ENCODE data around the gene BASP1.
A peak's percentile ranks its signal among the peaks of the same experiment; 100 is the strongest.

The BASP1 gene

DNA sequence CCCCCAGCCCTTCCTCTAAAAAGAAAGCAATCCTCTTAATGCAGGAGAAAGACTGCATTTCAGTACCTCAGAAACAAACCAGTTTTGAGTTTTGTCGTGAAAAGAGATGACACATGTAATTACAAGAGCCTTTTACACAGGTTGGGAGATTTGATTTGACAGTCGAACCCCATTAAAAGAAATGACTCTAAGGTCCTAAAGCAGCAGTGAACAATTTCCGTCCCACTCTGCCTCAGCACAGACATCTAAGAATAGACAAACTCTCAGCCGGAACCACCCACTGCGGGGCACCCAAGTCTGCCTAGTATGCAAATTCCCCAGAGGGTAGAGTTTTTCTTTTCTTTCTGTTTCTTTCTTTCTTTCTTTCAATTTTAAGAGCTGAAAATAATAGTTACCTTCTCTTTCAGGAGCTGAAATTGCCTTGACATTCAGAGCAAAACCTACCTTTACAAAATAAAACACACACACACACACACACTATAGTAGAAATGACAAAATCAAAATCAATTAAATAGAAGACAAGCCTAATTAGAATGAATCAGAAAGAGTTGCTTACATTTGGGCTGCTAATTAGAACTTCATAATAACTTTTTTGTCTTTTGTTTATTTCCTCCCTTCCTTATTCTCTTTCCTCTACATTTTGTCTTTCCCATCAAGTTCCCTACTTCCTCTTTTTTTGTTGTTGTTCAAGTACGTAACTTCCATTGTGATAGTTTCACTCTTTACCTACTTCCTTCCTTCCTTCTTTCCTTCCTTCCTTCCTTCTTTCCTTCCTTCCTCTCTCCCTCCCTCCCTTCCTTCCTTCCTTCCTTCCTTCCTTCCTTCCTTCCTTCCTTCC, 65.1 kb downstream of the BASP1 start:
- no peak for TF ChIP-seq ZNF8 (CRISPR knock-in tag; IDR thresholded peaks at IDR 0.05)
- no peak for TF ChIP-seq GLIS3 (CRISPR knock-in tag; IDR thresholded peaks at IDR 0.05)
- TF ChIP-seq, protein P1, sequence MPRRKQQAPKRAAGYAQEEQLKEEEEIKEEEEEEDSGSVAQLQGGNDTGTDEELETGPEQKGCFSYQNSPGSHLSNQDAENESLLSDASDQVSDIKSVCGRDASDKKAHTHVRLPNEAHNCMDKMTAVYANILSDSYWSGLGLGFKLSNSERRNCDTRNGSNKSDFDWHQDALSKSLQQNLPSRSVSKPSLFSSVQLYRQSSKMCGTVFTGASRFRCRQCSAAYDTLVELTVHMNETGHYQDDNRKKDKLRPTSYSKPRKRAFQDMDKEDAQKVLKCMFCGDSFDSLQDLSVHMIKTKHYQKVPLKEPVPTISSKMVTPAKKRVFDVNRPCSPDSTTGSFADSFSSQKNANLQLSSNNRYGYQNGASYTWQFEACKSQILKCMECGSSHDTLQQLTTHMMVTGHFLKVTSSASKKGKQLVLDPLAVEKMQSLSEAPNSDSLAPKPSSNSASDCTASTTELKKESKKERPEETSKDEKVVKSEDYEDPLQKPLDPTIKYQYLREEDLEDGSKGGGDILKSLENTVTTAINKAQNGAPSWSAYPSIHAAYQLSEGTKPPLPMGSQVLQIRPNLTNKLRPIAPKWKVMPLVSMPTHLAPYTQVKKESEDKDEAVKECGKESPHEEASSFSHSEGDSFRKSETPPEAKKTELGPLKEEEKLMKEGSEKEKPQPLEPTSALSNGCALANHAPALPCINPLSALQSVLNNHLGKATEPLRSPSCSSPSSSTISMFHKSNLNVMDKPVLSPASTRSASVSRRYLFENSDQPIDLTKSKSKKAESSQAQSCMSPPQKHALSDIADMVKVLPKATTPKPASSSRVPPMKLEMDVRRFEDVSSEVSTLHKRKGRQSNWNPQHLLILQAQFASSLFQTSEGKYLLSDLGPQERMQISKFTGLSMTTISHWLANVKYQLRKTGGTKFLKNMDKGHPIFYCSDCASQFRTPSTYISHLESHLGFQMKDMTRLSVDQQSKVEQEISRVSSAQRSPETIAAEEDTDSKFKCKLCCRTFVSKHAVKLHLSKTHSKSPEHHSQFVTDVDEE (CRISPR knock-in tag; IDR thresholded peaks at IDR 0.05): no peak
- no peak for TF ChIP-seq TOX (CRISPR knock-in tag; IDR thresholded peaks at IDR 0.05; ENCODE audit: borderline replicate concordance)
- TF ChIP-seq, protein P2, sequence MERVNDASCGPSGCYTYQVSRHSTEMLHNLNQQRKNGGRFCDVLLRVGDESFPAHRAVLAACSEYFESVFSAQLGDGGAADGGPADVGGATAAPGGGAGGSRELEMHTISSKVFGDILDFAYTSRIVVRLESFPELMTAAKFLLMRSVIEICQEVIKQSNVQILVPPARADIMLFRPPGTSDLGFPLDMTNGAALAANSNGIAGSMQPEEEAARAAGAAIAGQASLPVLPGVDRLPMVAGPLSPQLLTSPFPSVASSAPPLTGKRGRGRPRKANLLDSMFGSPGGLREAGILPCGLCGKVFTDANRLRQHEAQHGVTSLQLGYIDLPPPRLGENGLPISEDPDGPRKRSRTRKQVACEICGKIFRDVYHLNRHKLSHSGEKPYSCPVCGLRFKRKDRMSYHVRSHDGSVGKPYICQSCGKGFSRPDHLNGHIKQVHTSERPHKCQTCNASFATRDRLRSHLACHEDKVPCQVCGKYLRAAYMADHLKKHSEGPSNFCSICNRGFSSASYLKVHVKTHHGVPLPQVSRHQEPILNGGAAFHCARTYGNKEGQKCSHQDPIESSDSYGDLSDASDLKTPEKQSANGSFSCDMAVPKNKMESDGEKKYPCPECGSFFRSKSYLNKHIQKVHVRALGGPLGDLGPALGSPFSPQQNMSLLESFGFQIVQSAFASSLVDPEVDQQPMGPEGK (CRISPR knock-in tag; IDR thresholded peaks at IDR 0.05; ENCODE audit: borderline replicate concordance): no peak
- TF ChIP-seq CSDC2 (CRISPR knock-in tag; IDR thresholded peaks at IDR 0.05): no peak
- TF ChIP-seq ISL1 (CRISPR knock-in tag; IDR thresholded peaks at IDR 0.05): no peak
- ATAC-seq: 0 out of 3 replicates have a peak, but pooled peaks have one; percentile 20

DNA sequence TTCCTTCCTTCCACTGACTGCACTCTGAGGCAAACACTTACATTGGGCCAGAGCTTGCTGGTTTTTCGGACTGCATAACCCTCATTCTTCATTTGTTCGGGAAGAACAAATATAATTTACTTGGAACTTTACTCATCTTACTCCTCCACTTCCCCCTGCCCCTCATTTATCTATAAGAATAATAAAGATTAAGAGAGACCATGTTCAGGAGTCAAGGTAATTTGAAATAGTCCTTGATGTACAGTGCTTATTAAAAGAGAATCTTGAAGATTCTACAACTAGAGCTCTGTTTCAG, 65.6 kb downstream of the BASP1 start:
- no peak for ATAC-seq
- TF ChIP-seq BACH2 (CRISPR knock-in tag; IDR thresholded peaks at IDR 0.05; ENCODE audit: borderline replicate concordance) (no peak), GLIS3 (CRISPR knock-in tag; IDR thresholded peaks at IDR 0.05) (no peak), CSDC2 (CRISPR knock-in tag; IDR thresholded peaks at IDR 0.05) (no peak), PPARA (CRISPR knock-in tag; IDR thresholded peaks at IDR 0.05; ENCODE audit: borderline replicate concordance) (no peak), TOX (CRISPR knock-in tag; IDR thresholded peaks at IDR 0.05; ENCODE audit: borderline replicate concordance) (no peak), RARB (CRISPR knock-in tag; IDR thresholded peaks at IDR 0.05) (no peak), ZFP3 (CRISPR knock-in tag; IDR thresholded peaks at IDR 0.05) (no peak)
- TF ChIP-seq, protein P3, sequence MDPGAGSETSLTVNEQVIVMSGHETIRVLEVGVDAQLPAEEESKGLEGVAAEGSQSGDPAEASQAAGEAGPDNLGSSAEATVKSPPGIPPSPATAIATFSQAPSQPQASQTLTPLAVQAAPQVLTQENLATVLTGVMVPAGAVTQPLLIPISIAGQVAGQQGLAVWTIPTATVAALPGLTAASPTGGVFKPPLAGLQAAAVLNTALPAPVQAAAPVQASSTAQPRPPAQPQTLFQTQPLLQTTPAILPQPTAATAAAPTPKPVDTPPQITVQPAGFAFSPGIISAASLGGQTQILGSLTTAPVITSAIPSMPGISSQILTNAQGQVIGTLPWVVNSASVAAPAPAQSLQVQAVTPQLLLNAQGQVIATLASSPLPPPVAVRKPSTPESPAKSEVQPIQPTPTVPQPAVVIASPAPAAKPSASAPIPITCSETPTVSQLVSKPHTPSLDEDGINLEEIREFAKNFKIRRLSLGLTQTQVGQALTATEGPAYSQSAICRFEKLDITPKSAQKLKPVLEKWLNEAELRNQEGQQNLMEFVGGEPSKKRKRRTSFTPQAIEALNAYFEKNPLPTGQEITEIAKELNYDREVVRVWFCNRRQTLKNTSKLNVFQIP (CRISPR knock-in tag; IDR thresholded peaks at IDR 0.05; ENCODE audit: borderline replicate concordance, low read depth): no peak
- TF ChIP-seq, protein P2 (CRISPR knock-in tag; IDR thresholded peaks at IDR 0.05; ENCODE audit: borderline replicate concordance): no peak

DNA sequence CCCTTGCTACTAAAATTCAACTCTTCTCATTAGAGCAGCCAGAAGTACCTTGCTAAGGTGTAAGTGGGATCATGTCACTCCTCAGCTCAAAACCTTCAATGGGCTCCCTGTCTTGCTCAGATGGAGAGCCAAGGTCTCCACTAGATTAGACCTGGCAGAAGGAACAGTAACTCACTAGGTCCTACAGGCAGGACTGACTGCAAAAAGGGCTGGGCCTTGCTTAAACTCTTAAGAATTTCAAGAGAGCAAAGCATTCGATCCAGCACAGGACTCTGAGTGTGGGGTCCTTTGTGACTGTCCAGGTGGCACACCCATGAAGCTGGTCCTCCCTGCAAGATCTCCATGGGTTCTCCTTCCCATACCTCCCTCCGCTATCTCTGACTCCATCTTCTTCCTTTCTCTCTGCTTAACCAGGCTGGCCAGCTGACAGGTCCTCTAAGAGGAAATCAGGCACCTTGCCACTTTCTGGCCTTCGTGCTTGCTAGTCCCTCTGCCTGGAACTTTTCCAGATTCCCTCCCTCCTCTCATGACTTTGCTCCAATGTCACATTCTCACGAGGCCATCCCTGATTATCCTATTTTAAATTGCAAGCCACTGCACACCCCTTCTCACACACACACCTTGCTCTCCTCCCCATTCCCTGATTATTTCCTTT, 70.2 kb downstream of the BASP1 start:
- TF ChIP-seq RARB (CRISPR knock-in tag; IDR thresholded peaks at IDR 0.05) (no peak), ZNF8 (CRISPR knock-in tag; IDR thresholded peaks at IDR 0.05) (no peak), ZC3H10 (CRISPR knock-in tag; IDR thresholded peaks at IDR 0.05) (no peak), ESRRG (CRISPR knock-in tag; IDR thresholded peaks at IDR 0.05) (no peak), ARNTL (CRISPR knock-in tag; IDR thresholded peaks at IDR 0.05; ENCODE audit: borderline replicate concordance, low read depth) (no peak), SNAI2 (CRISPR knock-in tag; IDR thresholded peaks at IDR 0.05) (no peak)
- TF ChIP-seq, protein P4, sequence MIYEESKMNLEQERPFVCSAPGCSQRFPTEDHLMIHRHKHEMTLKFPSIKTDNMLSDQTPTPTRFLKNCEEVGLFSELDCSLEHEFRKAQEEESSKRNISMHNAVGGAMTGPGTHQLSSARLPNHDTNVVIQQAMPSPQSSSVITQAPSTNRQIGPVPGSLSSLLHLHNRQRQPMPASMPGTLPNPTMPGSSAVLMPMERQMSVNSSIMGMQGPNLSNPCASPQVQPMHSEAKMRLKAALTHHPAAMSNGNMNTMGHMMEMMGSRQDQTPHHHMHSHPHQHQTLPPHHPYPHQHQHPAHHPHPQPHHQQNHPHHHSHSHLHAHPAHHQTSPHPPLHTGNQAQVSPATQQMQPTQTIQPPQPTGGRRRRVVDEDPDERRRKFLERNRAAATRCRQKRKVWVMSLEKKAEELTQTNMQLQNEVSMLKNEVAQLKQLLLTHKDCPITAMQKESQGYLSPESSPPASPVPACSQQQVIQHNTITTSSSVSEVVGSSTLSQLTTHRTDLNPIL (CRISPR knock-in tag; IDR thresholded peaks at IDR 0.05; ENCODE audit: low read depth): no peak
- no peak for ATAC-seq
